GM12891 (cell line): ENCODE data around the gene TAF10.

Experiments used
- DNase-seq: peaks from one replicate; pipeline ENCODE4 v3.0.0; 2011; ENCODE audit warnings: low spot score; ENCODE audit not compliant: insufficient read length
- FAIRE-seq: peaks from 2 replicates; lab custom pipeline; 2011; peaks lifted over from hg19 to GRCh38; lab: Jason Lieb, UNC
- PAX5 ChIP-seq: IDR thresholded peaks from 2 replicates; pipeline ENCODE4 v1.6.1; 2011; ENCODE audit warnings: low read length, moderate library complexity, mild to moderate bottlenecking; ENCODE audit not compliant: insufficient read depth, severe bottlenecking
- POLR2A ChIP-seq: IDR thresholded peaks from 2 replicates; pipeline ENCODE4 v1.6.1; 2011; ENCODE audit warnings: low read depth, low read length, control low read depth
- POLR2AphosphoS5 ChIP-seq: IDR thresholded peaks from 2 replicates; pipeline ENCODE4 v1.6.1; 2011; ENCODE audit warnings: low read depth, low read length, control low read depth
- POU2F2 ChIP-seq: IDR thresholded peaks from 2 replicates; pipeline ENCODE4 v1.6.1; 2011; ENCODE audit warnings: low read depth, mild to moderate bottlenecking, control low read depth, low read length, moderate library complexity
- SPI1 ChIP-seq: IDR thresholded peaks from 2 replicates; pipeline ENCODE4 v1.6.1; 2011; ENCODE audit warnings: low read depth, low read length, control low read depth
- TAF1 ChIP-seq: IDR thresholded peaks from 2 replicates; pipeline ENCODE4 v1.6.1; 2011; ENCODE audit warnings: low read depth, low read length, control low read depth

Gene TAF10

DNA sequence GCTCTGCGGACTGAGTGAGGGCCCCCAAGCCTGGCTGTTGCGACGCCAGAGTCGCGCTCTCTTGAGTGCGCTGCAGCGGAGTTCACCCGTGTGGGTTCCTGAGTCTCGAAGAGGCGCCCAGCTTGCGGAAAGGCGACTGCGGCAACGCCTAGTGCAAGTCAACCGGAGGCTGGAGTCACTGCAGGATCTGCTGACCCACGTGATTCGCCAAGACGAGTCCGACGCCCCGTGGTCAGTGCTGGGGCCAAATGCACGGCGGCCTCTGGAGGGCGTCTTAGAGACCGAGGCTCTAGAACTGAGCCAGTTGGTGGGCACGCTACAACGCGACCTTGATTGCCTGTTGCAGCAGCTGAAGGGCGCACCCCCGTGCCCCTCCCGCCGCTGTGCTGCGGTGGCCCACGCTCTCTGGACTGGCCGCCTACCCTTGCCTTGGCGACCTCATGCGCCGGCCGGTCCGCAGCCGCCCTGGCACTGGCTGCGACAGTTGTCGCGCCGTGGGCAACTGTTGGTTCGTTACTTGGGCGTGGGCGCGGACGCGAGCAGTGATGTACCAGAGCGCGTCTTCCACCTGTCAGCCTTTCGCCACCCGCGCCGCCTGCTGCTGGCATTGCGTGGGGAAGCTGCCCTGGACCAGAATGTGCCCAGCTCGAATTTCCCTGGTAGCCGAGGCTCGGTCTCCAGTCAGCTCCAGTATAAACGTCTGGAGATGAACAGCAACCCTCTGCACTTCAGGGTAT is 41.2 kb downstream of the TAF10 start:
- TF ChIP-seq POLR2A = no peak
- TF ChIP-seq PAX5 = no peak
- TF ChIP-seq POU2F2 = no peak
- no peak for TF ChIP-seq TAF1
- TF ChIP-seq SPI1 = no peak
- no peak for TF ChIP-seq POLR2AphosphoS5
- no peak for DNase-seq
- no peak for FAIRE-seq

GRCh38 chr11:6569706-6570105 is 42.3 kb downstream of the TAF10 start:
- no peak for DNase-seq
- no peak for TF ChIP-seq SPI1
- no peak for TF ChIP-seq POU2F2
- TF ChIP-seq POLR2AphosphoS5 = no peak
- TF ChIP-seq TAF1 = no peak
- no peak for TF ChIP-seq PAX5
- TF ChIP-seq POLR2A = no peak
- no peak for FAIRE-seq

- TF ChIP-seq POLR2A (no peak), POU2F2 (no peak), POLR2AphosphoS5 (no peak), SPI1 (no peak), TAF1 (no peak), PAX5 (no peak)
- peak; percentile 38 for FAIRE-seq
Observed at GRCh38 chr11:6568191-6568918, 43.7 kb downstream of the TAF10 start.

DNA sequence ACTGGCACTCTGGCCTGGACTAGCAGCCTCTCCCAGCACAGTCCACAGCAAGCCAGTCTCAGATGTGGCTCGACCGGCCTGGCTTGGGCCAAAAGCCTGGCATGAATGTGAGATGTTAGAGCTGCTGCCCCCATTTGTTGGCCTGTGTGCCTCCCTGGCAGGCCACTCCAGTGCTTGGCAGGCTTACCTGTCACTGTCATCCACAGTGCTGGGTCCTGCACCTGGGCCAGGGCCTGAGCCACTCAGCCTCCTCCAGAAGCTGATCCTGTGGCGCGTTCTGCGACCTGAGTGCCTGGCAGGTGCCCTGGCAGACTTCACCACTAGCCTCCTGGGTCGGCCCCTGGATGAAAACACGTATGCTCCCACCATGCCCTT is 44.7 kb downstream of the TAF10 start:
- no peak for TF ChIP-seq POLR2A
- no peak for TF ChIP-seq SPI1
- TF ChIP-seq POLR2AphosphoS5 = no peak
- TF ChIP-seq TAF1 = no peak
- TF ChIP-seq POU2F2 = no peak
- TF ChIP-seq PAX5 = no peak
- FAIRE-seq = no peak
- DNase-seq = no peak

More at GRCh38 chr11:6568191-6568918, 43.7 kb downstream of the TAF10 start:
- DNase-seq = no peak

DNA sequence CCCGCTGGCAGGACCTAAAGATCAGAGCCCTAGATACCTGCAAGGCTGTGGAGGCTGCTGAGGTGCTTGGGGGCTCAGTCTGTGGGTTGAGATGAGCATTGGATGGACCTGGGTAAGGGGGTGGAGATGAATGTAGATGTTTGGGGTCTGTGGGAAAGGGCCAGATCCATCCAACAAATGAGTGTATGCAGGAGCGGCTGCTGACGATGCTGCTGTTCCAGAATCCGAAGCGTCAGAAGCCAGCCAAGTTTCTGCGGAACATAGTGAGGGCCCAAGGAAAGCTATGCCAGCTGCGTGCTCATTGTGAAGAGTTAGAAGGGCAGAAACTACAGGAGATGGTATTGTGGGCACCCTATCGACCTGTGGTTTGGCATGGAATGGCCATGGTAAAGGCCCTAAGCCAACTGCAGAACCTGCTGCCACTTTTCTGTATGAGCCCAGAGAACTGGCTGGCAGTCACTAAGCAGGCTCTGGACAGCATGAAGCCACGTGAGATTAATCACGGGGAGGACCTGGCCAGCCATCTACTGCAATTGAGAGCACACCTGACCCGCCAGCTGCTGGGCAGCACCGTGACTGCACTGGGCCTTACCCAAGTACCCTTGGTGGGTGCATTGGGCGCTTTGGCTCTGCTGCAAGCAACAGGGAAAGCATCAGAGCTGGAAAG is 45.2 kb downstream of the TAF10 start:
- TF ChIP-seq POU2F2 (no peak), SPI1 (no peak)

GRCh38 chr11:6565988-6566703 is 45.9 kb downstream of the TAF10 start:
- TF ChIP-seq PAX5 (no peak), TAF1 (no peak), POU2F2 (no peak)
- no peak for FAIRE-seq

More for the DNA sequence above, 45.2 kb downstream of the TAF10 start:
- FAIRE-seq (no peak), DNase-seq (no peak)

GRCh38 chr11:6565325-6565724 is 46.7 kb downstream of the TAF10 start:
- DNase-seq = no peak
- TF ChIP-seq POLR2AphosphoS5 = no peak
- TF ChIP-seq POU2F2 = no peak
- no peak for TF ChIP-seq POLR2A
- TF ChIP-seq TAF1 = no peak
- TF ChIP-seq PAX5 = no peak
- TF ChIP-seq SPI1 = no peak
- FAIRE-seq = no peak

More at GRCh38 chr11:6565988-6566703, 45.9 kb downstream of the TAF10 start:
- no peak for DNase-seq

- DNase-seq (no peak), FAIRE-seq (no peak)
- TF ChIP-seq POU2F2 (no peak), POLR2AphosphoS5 (no peak), POLR2A (no peak), TAF1 (no peak), SPI1 (no peak), PAX5 (no peak)
Observed at GRCh38 chr11:6563667-6564066, 48.3 kb downstream of the TAF10 start.

- TF ChIP-seq POLR2A (no peak), POU2F2 (no peak), POLR2AphosphoS5 (no peak), TAF1 (no peak), SPI1 (no peak), PAX5 (no peak)
- FAIRE-seq (no peak), DNase-seq (no peak)
Observed at GRCh38 chr11:6563121-6563619, 48.8 kb downstream of the TAF10 start.
